ENCODE data around the gene BCKDHA.

Gene BCKDHA

GRCh38 chr19:41397086-41398049, at the start of gene BCKDHA, which contains the start of gene EXOSC5:
TSS of gene BCKDHA (plus strand) at chr19:41397818. CDS start at chr19:41397828, 10 bp downstream.
TSS of gene EXOSC5 (minus strand) at chr19:41397359. CDS start at chr19:41397328, 31 bp downstream.
- TF ChIP-seq CTCF (IDR thresholded peaks at IDR 0.05), result no peak

- no peak for TF ChIP-seq CTCF (IDR thresholded peaks at IDR 0.05)
Observed at GRCh38 chr19:41350735-41351338, 46.8 kb upstream of the BCKDHA start.

GRCh38 chr19:41351339-41352245, 46.0 kb upstream of the BCKDHA start:
- TF ChIP-seq CTCF (IDR thresholded peaks at IDR 0.05), result no peak

- TF ChIP-seq CTCF (IDR thresholded peaks at IDR 0.05), result no peak
Observed at GRCh38 chr19:41352279-41352608, 45.4 kb upstream of the BCKDHA start.

- no peak for TF ChIP-seq CTCF (IDR thresholded peaks at IDR 0.05)
Observed at GRCh38 chr19:41352609-41353465, 44.8 kb upstream of the BCKDHA start.

- TF ChIP-seq CTCF (IDR thresholded peaks at IDR 0.05), result peak; percentile 61
Observed at GRCh38 chr19:41353466-41354342, 43.9 kb upstream of the BCKDHA start, which contains the start of gene TGFB1. TSS of gene TGFB1 (minus strand) at chr19:41353922. CDS start at chr19:41353044, 878 bp downstream.
